ENCODE measurements around the gene CNTNAP5.

DNA sequence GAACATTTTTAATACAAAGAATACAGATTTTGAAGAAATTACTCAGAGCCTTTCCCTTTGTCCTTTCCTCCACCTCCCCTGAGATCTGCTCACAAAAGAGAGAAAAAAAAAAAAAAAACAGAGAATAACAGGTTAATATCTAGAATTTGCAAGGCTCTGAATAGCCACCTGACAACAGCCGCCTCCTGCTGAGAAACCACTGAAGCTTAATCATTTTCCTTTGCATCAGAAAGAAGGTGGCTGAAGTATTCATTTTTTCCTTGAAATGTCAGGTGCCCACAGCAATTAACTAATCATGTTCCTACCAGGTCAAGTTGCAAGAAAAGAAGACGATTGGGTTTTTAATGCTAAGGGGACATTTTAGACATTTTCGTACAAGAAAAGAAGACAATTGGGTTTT is 21.2 kb downstream of the CNTNAP5 start:
- TF ChIP-seq, protein P1, sequence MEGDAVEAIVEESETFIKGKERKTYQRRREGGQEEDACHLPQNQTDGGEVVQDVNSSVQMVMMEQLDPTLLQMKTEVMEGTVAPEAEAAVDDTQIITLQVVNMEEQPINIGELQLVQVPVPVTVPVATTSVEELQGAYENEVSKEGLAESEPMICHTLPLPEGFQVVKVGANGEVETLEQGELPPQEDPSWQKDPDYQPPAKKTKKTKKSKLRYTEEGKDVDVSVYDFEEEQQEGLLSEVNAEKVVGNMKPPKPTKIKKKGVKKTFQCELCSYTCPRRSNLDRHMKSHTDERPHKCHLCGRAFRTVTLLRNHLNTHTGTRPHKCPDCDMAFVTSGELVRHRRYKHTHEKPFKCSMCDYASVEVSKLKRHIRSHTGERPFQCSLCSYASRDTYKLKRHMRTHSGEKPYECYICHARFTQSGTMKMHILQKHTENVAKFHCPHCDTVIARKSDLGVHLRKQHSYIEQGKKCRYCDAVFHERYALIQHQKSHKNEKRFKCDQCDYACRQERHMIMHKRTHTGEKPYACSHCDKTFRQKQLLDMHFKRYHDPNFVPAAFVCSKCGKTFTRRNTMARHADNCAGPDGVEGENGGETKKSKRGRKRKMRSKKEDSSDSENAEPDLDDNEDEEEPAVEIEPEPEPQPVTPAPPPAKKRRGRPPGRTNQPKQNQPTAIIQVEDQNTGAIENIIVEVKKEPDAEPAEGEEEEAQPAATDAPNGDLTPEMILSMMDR (conservative IDR thresholded peaks at IDR 0.05; ENCODE audit: low read depth, low read length), result no peak
- TF ChIP-seq EZH2 (IDR thresholded peaks at IDR 0.05; ENCODE audit: borderline replicate concordance, low read depth, low read length, poor library complexity, severe bottlenecking), result no peak
